ENCODE data around the gene AGPAT3.

Gene AGPAT3

GRCh38 chr21:44018813-44019567 lies 154.0 kb downstream of the AGPAT3 start:
- DNase-seq (ENCODE audit: low read depth in 2 of 2), result no peak

GRCh38 chr21:44019568-44019958 lies 154.5 kb downstream of the AGPAT3 start:
- DNase-seq (ENCODE audit: low read depth in 2 of 2), result no peak

DNA sequence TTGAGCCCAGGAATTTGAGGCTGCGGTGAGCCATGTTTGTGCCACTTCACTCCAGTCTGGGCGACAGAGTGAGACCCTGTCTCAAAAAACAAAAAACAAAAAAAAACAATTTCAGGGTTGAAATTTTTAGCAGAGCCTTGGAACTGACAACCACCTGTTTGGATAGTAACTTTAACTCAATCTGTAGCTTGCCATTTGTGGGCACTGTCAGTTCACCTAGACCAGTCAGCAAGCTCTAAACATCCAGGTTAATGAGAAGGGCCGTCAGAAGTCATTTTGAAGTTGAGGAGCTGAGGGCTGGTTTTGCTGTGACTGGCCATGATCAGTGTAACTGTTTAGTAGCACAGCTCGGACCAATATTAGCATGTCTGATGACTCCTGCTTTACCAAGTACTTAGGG lies 155.5 kb downstream of the AGPAT3 start:
- DNase-seq (ENCODE audit: low read depth in 2 of 2), result no peak

GRCh38 chr21:44021064-44021463 lies 156.0 kb downstream of the AGPAT3 start:
- DNase-seq (ENCODE audit: low read depth in 2 of 2), result no peak

GRCh38 chr21:44024257-44024656 lies 159.2 kb downstream of the AGPAT3 start:
- no peak for DNase-seq (ENCODE audit: low read depth in 2 of 2)

GRCh38 chr21:44024887-44025353 lies 159.9 kb downstream of the AGPAT3 start:
- DNase-seq (ENCODE audit: low read depth in 2 of 2), result no peak

GRCh38 chr21:44027607-44028286 lies 162.7 kb downstream of the AGPAT3 start:
- no peak for DNase-seq (ENCODE audit: low read depth in 2 of 2)

GRCh38 chr21:44028287-44028659 lies 163.2 kb downstream of the AGPAT3 start:
- DNase-seq (ENCODE audit: low read depth in 2 of 2), result no peak

DNA sequence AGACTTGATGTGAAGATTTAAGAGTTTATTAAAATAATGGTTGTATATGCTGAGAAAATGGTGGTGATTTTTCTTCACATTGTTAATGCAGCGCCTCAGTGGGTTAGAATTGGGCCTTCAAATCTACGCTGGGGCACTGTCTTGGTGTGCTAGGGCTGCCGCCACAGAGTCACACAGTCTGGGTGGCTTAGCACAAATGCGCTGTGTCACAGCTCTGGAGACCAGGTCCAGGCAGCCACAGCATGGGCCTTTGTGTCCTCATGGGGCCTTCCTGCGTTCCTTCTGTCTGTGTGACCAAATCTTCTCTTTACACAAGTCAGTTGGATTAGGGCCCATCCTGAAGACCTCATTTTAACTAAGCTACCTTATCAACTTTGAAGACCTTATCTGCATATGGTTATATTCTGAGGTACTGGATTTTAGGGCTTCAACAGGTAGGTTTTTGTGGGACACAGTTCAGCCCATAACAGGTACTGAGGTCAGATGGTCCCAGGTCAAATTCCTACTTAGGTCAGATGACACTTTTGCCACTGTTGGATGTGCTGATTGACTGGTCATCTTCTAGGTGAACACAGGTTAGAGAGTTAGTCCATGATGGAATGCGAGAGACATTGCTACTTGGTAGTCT lies 164.6 kb downstream of the AGPAT3 start:
- no peak for DNase-seq (ENCODE audit: low read depth in 2 of 2)

DNA sequence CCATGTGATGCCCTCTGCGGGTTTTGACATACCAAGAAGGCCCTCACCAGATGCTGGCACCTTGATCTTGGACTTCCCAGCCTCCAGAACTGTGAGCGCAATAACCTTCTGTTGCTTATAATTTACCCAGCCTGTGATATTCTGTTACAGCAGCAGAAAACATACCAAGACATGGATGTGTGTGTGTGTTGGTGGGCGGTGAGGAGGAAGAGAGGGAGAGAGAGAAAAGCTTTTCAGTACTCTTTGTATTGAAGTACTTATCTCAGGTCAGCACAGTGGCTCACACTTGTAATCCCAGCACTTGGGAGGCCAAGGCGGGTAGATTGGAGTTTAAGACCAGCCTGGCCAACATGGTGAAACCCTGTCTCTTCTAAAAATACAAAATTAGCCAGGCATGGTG lies 170.2 kb downstream of the AGPAT3 start:
- no peak for DNase-seq (ENCODE audit: low read depth in 2 of 2)
